H1 (cell line): ENCODE measurements around the gene ATG2B. TPM values are rescaled to one million over a fixed set of nuclear protein-coding genes. Genes with fewer than 3 reads are reported as not detected.

Experiments used
- CTCF ChIA-PET: fragments of 300-600 bp; sonication (Branson Sonifier 250); formaldehyde crosslinking; loops from one replicate; lab custom pipeline; 2021; ENCODE audit not compliant: partially characterized antibody; lab: Charles Lee
- POLR2A ChIA-PET: fragments of 300-600 bp; sonication (Branson Sonifier 250); formaldehyde crosslinking; loops from one replicate; lab custom pipeline; 2021; ENCODE audit warnings: inconsistent platforms; ENCODE audit not compliant: partially characterized antibody; lab: Charles Lee
- DNase-seq, 2 experiments: peaks; one replicate each; pipeline versions ENCODE4 v3.0.0 to v3.0.0-alpha.2; 2010 to 2022; ENCODE audit warnings: low spot score in 2 of 2, low read depth in 1 of 2, mixed read lengths in 1 of 2
- FAIRE-seq: peaks from 2 replicates; lab custom pipeline; 2011; peaks lifted over from hg19 to GRCh38; lab: Jason Lieb, UNC
- H2AFZ ChIP-seq: 2 replicates; pipeline ENCODE4 v1.8.1; 2012; ENCODE audit warnings: low read length, inconsistent platforms
- H2AK5ac ChIP-seq: 2 replicates; pipeline ENCODE4 v1.6.1; 2013; ENCODE audit warnings: low read depth, low read length
- H2BK120ac ChIP-seq: replicated peaks from 2 replicates; pipeline ENCODE3; 2013; ENCODE audit warnings: low read depth, low read length, inconsistent platforms
- H2BK12ac ChIP-seq: 2 replicates; pipeline ENCODE4 v1.6.1; 2013; ENCODE audit warnings: low read depth, low read length
- H2BK15ac ChIP-seq: 2 replicates; pipeline ENCODE4 v1.6.1; 2013; ENCODE audit warnings: low read length
- H2BK20ac ChIP-seq: 2 replicates; pipeline ENCODE4 v1.6.1; 2013; ENCODE audit warnings: low read length
- H2BK5ac ChIP-seq: 2 replicates; pipeline ENCODE4 v1.6.1; 2013; ENCODE audit warnings: low read depth, low read length
- H3K14ac ChIP-seq: 2 replicates; pipeline ENCODE4 v1.6.1; 2013; ENCODE audit warnings: inconsistent platforms; ENCODE audit not compliant: insufficient read length
- H3K18ac ChIP-seq: 2 replicates; pipeline ENCODE4 v1.6.1; 2013; ENCODE audit warnings: low read length; ENCODE audit errors: extremely low read depth
- H3K23ac ChIP-seq: 2 replicates; pipeline ENCODE4 v1.6.1; 2013; ENCODE audit warnings: inconsistent platforms; ENCODE audit not compliant: insufficient read length
- H3K23me2 ChIP-seq: 2 replicates; pipeline ENCODE4 v1.6.1; 2013; ENCODE audit warnings: low read depth, low read length
- H3K27ac ChIP-seq: 2 replicates; pipeline ENCODE4 v1.6.1; 2011; ENCODE audit warnings: low read depth, low read length, inconsistent platforms
- H3K27me3 ChIP-seq, 4 experiments: replicated peaks in 1 of 4; 1 replicate in 1 of 4; 2 replicates in 3 of 4; pipeline versions ENCODE4 v1.6.1 to v1.8.1; 2011 to 2013; ENCODE audit warnings: low read length in 3 of 4, mild to moderate bottlenecking in 3 of 4, inconsistent platforms in 2 of 4, mixed read lengths in 2 of 4, moderate library complexity in 1 of 4; ENCODE audit not compliant: control insufficient read depth in 3 of 4, insufficient read depth in 3 of 4; ENCODE audit errors: extremely low read depth in 1 of 4
- H3K36me3 ChIP-seq, 4 experiments: 2 replicates each; pipeline versions ENCODE4 v1.6.1 to v1.8.1; 2011 to 2013; ENCODE audit warnings: mild to moderate bottlenecking in 4 of 4, low read length in 3 of 4, moderate library complexity in 2 of 4, control low read depth in 1 of 4, inconsistent platforms in 1 of 4; ENCODE audit not compliant: insufficient read depth in 4 of 4, control insufficient read depth in 2 of 4
- H3K4ac ChIP-seq: replicated peaks from 2 replicates; pipeline ENCODE3; 2013; ENCODE audit warnings: low read length, low read depth, mixed read lengths, inconsistent platforms; ENCODE audit not compliant: insufficient read length
- H3K4me1 ChIP-seq, 4 experiments: replicated peaks in 1 of 4; 1 replicate in 1 of 4; 2 replicates in 3 of 4; pipeline versions ENCODE4 v1.6.1 to v1.8.1; 2011 to 2013; ENCODE audit warnings: low read length in 3 of 4, inconsistent platforms in 2 of 4, mixed read lengths in 1 of 4; ENCODE audit not compliant: insufficient read depth in 4 of 4, control insufficient read depth in 3 of 4
- H3K4me2 ChIP-seq, 2 experiments: 2 replicates each; pipeline versions ENCODE4 v1.6.1 to v1.8.1; 2011 to 2013; ENCODE audit warnings: low read depth in 2 of 2, low read length in 2 of 2, control low read depth in 1 of 2, inconsistent platforms in 1 of 2, mild to moderate bottlenecking in 1 of 2; ENCODE audit not compliant: insufficient read depth in 1 of 2
- H3K4me3 ChIP-seq, 4 experiments: fragments of 200-600, 300-600 bp in 1 of 4; sonication (generic), shearing (Covaris generic), sonication (Bioruptor Twin) in 1 of 4; 2 replicates each; pipeline versions ENCODE4 v1.5.1 to v1.8.1; 2011 to 2016; ENCODE audit warnings: low read length in 4 of 4, low read depth in 3 of 4, control low read depth in 2 of 4, inconsistent platforms in 2 of 4, mild to moderate bottlenecking in 2 of 4, mixed read lengths in 1 of 4, moderate library complexity in 1 of 4; ENCODE audit not compliant: insufficient read depth in 2 of 4; ENCODE audit errors: extremely low read depth in 1 of 4
- H3K56ac ChIP-seq: replicated peaks from 2 replicates; pipeline ENCODE3; 2013; ENCODE audit warnings: low read depth, mild to moderate bottlenecking, mixed read lengths, low read length, inconsistent platforms; ENCODE audit not compliant: insufficient read length
- H3K79me1 ChIP-seq: 2 replicates; pipeline ENCODE4 v1.6.1; 2013; ENCODE audit warnings: low read depth, low read length, control low read depth
- H3K79me2 ChIP-seq, 2 experiments: 2 replicates each; pipeline versions ENCODE4 v1.6.1 to v1.8.1; 2012 to 2013; ENCODE audit warnings: low read length in 2 of 2, mild to moderate bottlenecking in 2 of 2, inconsistent platforms in 1 of 2; ENCODE audit not compliant: insufficient read depth in 2 of 2, control insufficient read depth in 1 of 2
- H3K9ac ChIP-seq, 4 experiments: replicated peaks in 1 of 4; 1 replicate in 1 of 4; 2 replicates in 3 of 4; pipeline versions ENCODE4 v1.6.1 to v1.8.1; 2011 to 2013; ENCODE audit warnings: low read depth in 3 of 4, low read length in 3 of 4, control low read depth in 2 of 4, mild to moderate bottlenecking in 2 of 4, moderate library complexity in 2 of 4, inconsistent platforms in 1 of 4; ENCODE audit errors: extremely low read depth in 1 of 4
- H3K9me3 ChIP-seq, 2 experiments: 2 replicates each; pipeline versions ENCODE4 v1.6.1 to v1.8.1; 2012 to 2013; ENCODE audit warnings: mild to moderate bottlenecking in 2 of 2, moderate library complexity in 2 of 2, control low read depth in 1 of 2, inconsistent platforms in 1 of 2, low read depth in 1 of 2, low read length in 1 of 2, mixed read lengths in 1 of 2; ENCODE audit not compliant: insufficient read depth in 2 of 2
- H4K20me1 ChIP-seq, 2 experiments: replicated peaks in 1 of 2; 2 replicates each; pipeline versions ENCODE3 to v1.8.1; 2011 to 2013; ENCODE audit warnings: inconsistent platforms in 2 of 2, low read length in 2 of 2, mild to moderate bottlenecking in 1 of 2; ENCODE audit not compliant: insufficient read depth in 2 of 2, control insufficient read depth in 1 of 2
- H4K5ac ChIP-seq: 2 replicates; pipeline ENCODE4 v1.6.1; 2013; ENCODE audit warnings: low read length, low read depth, mixed read lengths, inconsistent platforms; ENCODE audit not compliant: insufficient read length
- H4K8ac ChIP-seq: 2 replicates; pipeline ENCODE4 v1.8.0; 2013; ENCODE audit warnings: mild to moderate bottlenecking, moderate library complexity, low read length, inconsistent platforms; ENCODE audit not compliant: insufficient read depth; ENCODE audit errors: extremely low read depth
- H4K91ac ChIP-seq: replicated peaks from 2 replicates; pipeline ENCODE3; 2013; ENCODE audit warnings: low read length, mixed read lengths, inconsistent platforms; ENCODE audit not compliant: insufficient read length
- CBX5 ChIP-seq: fragments of 300-800, 300-1000 bp; sonication (generic); IDR thresholded peaks from 2 replicates; pipeline ENCODE4 v1.7.1; 2016; ENCODE audit warnings: antibody characterized with exemption, low read length, low read depth
- CBX8 ChIP-seq: fragments of 300-800, 300-1000 bp; sonication (generic); IDR thresholded peaks from 2 replicates; pipeline ENCODE4 v1.7.1; 2016; ENCODE audit warnings: low read depth, low read length, borderline replicate concordance
- CEBPB ChIP-seq: IDR thresholded peaks from 2 replicates; pipeline ENCODE4 v1.6.1; 2012; ENCODE audit warnings: low read depth, low read length
- E2F6 ChIP-seq: IDR thresholded peaks from 2 replicates; pipeline ENCODE4 v1.6.1; 2012; ENCODE audit warnings: inconsistent platforms
- EGR1 ChIP-seq: IDR thresholded peaks from 2 replicates; pipeline ENCODE4 v1.6.1; 2011; ENCODE audit warnings: low read depth, low read length, borderline replicate concordance
- FOSL1 ChIP-seq: IDR thresholded peaks from 2 replicates; pipeline ENCODE4 v1.6.1; 2011; ENCODE audit warnings: mild to moderate bottlenecking, low read depth, low read length, moderate library complexity; ENCODE audit not compliant: insufficient read depth
- MAFK ChIP-seq: IDR thresholded peaks from 2 replicates; pipeline ENCODE4 v1.6.1; 2012; ENCODE audit warnings: low read depth, mild to moderate bottlenecking, improper control_type of control experiment, low read length
- PHF8 ChIP-seq: fragments of 200-600 bp; sonication (generic); conservative IDR thresholded peaks from 2 replicates; pipeline ENCODE4 v1.7.1; 2012; ENCODE audit warnings: low read depth, mild to moderate bottlenecking, inconsistent platforms, low read length, moderate library complexity
- RAD21 ChIP-seq, 2 experiments: IDR thresholded peaks in 1 of 2; conservative IDR thresholded peaks in 1 of 2; 2 replicates each; pipeline ENCODE4 v1.6.1; 2011; ENCODE audit warnings: low read depth in 2 of 2, low read length in 2 of 2, improper control_type of control experiment in 1 of 2, inconsistent platforms in 1 of 2, mild to moderate bottlenecking in 1 of 2, moderate library complexity in 1 of 2
- TBP ChIP-seq: IDR thresholded peaks from 2 replicates; pipeline ENCODE4 v1.6.1; 2011; ENCODE audit warnings: low read depth, low read length, improper control_type of control experiment
- TCF12 ChIP-seq: IDR thresholded peaks from 2 replicates; pipeline ENCODE4 v1.6.1; 2011; ENCODE audit warnings: low read depth, mild to moderate bottlenecking, low read length
- USF2 ChIP-seq: IDR thresholded peaks from 2 replicates; pipeline ENCODE4 v1.6.1; 2011; ENCODE audit warnings: low read length, improper control_type of control experiment
- WGBS, 2 experiments: shearing (Covaris generic) in 1 of 2; methylation state at CpG; one replicate each; pipeline versions ENCODE4 v1.1.6 to v1.1.7; 2013 to 2015; ENCODE audit warnings: low lambda C conversion rate in 2 of 2, mixed read lengths in 2 of 2, inconsistent platforms in 1 of 2, low coverage in 1 of 2, missing lambda C conversion rate in 1 of 2; ENCODE audit not compliant: insufficient replicate concordance in 2 of 2, insufficient coverage in 1 of 2, insufficient read length in 1 of 2; ENCODE audit errors: extremely low coverage in 1 of 2, missing lambda C conversion rate in 1 of 2; 5-methylcytosine and 5-hydroxymethylcytosine counted together
- polyA plus RNA-seq, 7 experiments: library from polyadenylated mRNA; depleted of rRNA in 3 of 7; stranded (reverse) in 5 of 7; unstranded in 2 of 7; fragments of >200 nt in 5 of 7; fragments of 200-250 nt in 2 of 7; gene quantifications; 1 replicate in 5 of 7; 2 replicates in 1 of 7; 4 replicates in 1 of 7; pipeline versions ENCODE4 v1.2.1 to v1.2.3, GENCODE V29; 2011 to 2013; ENCODE audit warnings: missing spikeins in 2 of 7, mixed read lengths in 2 of 7
- total RNA-seq: library from RNA; stranded (reverse); fragmentation: NEBNext Ultra II Directional; extraction: Animal tissue kit (Norgen Biotek cat#: 25700); gene quantifications from 2 replicates; pipeline ENCODE4 v1.2.1, GENCODE V29; 2021

Gene ATG2B
- total and polyA plus RNA-seq, 2 of the 8 experiments (the other 6 are each of a cell fraction or from before 2014, with no cell fraction given) = 4.6 to 14.4 TPM

GRCh38 chr14:96309896-96310330 is 53.2 kb downstream of the ATG2B start:
- no peak overlapping the region for H4K8ac ChIP-seq
- CTCF ChIA-PET = interaction anchor here (0.5 to 1.3 kb wide), 3 partner anchors 99 to 241 kb away, joined by 3 to 5 read pairs (median 4); no protein-coding TSS in a partner anchor
- H3K4me1 ChIP-seq = no peaks in the 10 kb centered on the region
- no peak overlapping the region for H3K4me3 ChIP-seq
- no peak overlapping the region for H2BK5ac ChIP-seq
- no peak overlapping the region for H3K56ac ChIP-seq
- no peaks in the 10 kb centered on the region for H3K79me2 ChIP-seq
- no peak overlapping the region for H4K5ac ChIP-seq
- no peak for FAIRE-seq
- no peaks in the 10 kb centered on the region; the same call in 1 of the 2 replicates for H3K23me2 ChIP-seq
- no peak overlapping the region for H3K27ac ChIP-seq
- H4K91ac ChIP-seq = no peak overlapping the region
- POLR2A ChIA-PET = no interaction called here
- H3K36me3 ChIP-seq = peaks cover 5 to 23% (median 14%) of the 10 kb centered on the region in 4 experiments; a peak in 7 of 8 replicates
- H4K20me1 ChIP-seq = no peaks in the 10 kb centered on the region
- no peak overlapping the region for H3K4me2 ChIP-seq
- 88 to 100% methylated on average over 1 to 5 of the region's 5 CpGs for WGBS, 2 experiments
- no peak overlapping the region for H3K4ac ChIP-seq
- H3K23ac ChIP-seq = no peak overlapping the region
- H2BK20ac ChIP-seq = no peak overlapping the region
- no peaks in the 10 kb centered on the region for H3K9me3 ChIP-seq
- no peak overlapping the region for H2BK12ac ChIP-seq
- H3K18ac ChIP-seq = no peak overlapping the region
- no peak overlapping the region for H3K14ac ChIP-seq
- no peak for TF ChIP-seq CBX5
- TF ChIP-seq CBX8 = no peak
- TF ChIP-seq TCF12 = no peak
- no peak; a peak in 1 of 4 replicates for TF ChIP-seq RAD21 (IDR thresholded peaks at IDR 0.05 in 1 of 2, conservative IDR thresholded peaks at IDR 0.05 in 1 of 2; ENCODE audit: low read depth in 2 of 2, low read length in 2 of 2)
- TF ChIP-seq MAFK = no peak
- no peak for TF ChIP-seq EGR1
- no peak for TF ChIP-seq PHF8
- no peak for TF ChIP-seq E2F6
- TF ChIP-seq USF2 = no peak
- no peak for TF ChIP-seq CEBPB
- no peak for TF ChIP-seq FOSL1
- no peak for TF ChIP-seq TBP
- no peaks in the 10 kb centered on the region for H3K79me1 ChIP-seq
- no peak overlapping the region for H2BK120ac ChIP-seq
- H2AK5ac ChIP-seq = no peak overlapping the region
- peaks cover 0 to 1% (median 0%) of the 10 kb centered on the region in 4 experiments; a peak in 1 of 7 replicates for H3K27me3 ChIP-seq
- H3K9ac ChIP-seq = no peak overlapping the region
- H2AFZ ChIP-seq = no peak overlapping the region
- DNase-seq = no peak
- H2BK15ac ChIP-seq = no peak overlapping the region
